Kidney capillary endothelial cell (primary cell): ENCODE results near the gene PCBP3.

Source experiments
- DNase-seq: peaks from one replicate; pipeline ENCODE4 v3.0.0-alpha.2; 2018; ENCODE audit warnings: low spot score

Gene PCBP3

DNA sequence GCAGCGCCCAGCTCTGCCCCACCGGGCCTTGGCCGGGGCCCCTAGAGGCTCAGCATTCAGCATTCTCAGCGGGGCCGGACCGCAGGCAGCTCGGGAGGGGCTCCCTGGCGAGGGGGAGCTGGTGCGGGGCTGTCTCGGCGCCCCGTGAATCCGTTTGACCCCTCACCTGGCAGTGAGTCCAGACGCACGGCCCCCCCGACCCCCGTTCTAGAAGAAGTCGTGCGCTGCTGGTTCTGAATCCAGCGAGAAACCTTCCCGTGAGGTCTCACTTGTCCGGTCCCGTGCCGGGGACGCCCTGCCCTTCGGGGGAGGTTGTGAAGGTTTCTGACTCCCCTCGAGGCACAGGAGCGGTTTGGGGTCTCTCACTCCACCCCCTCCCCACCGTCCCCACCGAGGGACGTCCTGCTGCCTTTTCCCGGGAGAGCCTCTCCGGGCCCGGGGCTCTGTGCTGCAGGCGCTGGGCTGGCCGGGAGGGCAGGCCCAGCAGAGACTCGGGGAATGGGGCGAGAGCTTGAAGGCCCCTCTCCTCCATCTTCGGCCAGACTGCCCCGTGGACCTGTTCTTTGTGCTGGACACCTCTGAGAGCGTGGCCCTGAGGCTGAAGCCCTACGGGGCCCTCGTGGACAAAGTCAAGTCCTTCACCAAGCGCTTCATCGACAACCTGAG, 338.7 kb downstream of the PCBP3 start:
- no peak for DNase-seq

DNA sequence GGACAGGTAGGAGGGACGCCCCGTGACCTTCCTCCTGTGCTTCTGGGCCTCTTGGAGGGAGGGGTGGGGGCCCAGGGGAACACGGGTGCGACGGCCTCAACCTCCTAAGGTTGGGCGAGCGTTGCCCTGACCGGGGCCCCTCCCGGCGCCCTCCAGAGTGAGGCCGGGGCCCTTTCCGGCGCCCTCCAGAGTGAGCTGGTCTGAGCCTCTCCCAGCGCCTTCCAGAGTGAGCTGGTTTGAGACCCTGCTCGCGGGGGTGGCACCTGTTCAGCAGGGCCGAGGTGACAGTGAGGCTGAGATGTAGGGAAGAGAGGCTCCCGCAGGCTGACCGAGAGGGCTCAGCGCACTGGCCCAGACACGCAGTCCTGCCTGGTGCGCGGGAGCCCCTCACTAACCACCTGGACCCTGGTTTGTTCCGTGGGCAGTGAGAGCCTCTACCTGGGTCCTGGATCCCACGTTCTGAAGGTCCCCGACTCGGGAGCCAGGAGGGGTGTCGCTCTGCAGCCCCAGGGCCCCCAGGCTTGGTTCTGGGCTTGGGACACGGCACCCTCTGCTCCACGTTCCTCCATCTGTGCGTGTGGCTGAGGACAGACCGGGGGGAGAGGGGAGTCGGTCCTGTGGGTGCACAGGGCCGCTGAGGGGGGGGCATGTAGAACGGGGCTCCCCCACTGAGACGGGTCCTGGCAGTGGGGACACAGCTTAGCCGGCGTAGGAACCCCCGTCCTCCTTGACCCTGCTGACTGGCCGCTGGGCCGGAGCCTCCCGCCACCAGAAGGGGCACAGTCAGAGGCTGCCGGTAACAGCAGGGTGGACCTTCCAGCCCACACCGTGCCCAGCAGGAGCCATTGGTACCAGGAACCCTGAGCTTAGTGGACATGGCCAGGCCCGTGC, 339.5 kb downstream of the PCBP3 start:
- DNase-seq: no peak

DNA sequence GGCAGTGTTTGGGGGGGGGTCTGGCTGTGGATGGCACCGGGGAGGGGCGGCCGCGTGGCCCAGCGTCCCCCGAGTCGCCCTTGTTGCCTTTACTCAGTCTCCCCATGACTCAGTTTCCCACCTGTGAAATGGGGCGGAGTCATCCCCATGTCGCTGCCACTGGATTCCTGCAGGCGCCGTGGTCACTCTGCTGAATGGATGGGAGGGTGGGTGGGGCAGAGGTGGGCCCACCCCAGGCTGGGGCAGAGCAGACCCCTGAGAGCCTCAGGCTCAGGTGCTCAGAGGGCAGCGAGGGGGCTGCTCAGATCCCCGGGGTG, 340.1 kb downstream of the PCBP3 start:
- no peak for DNase-seq

DNA sequence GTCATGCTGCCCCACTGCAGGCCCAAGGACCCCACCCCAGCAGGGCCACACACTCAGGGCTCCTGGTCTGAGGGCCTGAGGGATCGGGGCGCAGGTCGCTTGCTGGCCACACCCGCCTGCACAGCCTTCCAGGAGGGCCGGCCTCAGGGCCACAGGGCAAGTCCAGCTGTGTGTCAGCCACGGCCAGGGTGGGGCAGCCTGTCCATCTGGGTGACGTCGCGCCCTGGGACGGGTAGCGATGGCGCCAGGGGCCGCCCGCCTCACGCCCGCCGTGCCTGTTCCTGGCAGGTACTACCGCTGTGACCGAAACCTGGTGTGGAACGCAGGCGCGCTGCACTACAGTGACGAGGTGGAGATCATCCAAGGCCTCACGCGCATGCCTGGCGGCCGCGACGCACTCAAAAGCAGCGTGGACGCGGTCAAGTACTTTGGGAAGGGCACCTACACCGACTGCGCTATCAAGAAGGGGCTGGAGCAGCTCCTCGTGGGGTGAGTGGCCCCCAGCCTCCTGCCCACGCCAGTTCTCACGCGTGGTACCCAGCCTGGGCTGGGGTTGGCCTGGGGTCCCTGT, 340.5 kb downstream of the PCBP3 start:
- DNase-seq: no peak

DNA sequence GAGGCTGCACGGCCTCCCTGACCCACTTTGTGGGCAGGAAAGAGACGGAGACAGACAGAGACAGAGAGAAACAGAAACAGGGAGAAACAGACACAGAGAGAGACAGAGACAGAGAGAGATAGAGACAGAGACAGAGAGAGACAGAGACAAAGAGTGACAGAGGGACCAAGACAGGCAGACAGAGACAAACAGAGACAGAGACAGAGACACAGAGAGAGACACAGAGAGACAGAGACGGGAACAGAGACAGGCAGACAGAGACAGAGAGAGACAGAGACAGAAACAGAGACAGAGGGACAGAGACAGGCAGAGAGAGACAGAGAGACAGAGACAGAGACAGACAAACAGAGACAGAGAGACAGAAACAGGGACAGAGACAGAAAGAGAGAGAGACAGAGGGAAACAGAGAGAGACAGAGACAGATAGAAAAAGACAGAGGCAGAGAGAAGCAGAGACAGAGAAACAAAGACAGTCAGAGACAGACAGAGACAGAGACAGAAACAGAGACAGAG, 341.1 kb downstream of the PCBP3 start:
- no peak for DNase-seq

DNA sequence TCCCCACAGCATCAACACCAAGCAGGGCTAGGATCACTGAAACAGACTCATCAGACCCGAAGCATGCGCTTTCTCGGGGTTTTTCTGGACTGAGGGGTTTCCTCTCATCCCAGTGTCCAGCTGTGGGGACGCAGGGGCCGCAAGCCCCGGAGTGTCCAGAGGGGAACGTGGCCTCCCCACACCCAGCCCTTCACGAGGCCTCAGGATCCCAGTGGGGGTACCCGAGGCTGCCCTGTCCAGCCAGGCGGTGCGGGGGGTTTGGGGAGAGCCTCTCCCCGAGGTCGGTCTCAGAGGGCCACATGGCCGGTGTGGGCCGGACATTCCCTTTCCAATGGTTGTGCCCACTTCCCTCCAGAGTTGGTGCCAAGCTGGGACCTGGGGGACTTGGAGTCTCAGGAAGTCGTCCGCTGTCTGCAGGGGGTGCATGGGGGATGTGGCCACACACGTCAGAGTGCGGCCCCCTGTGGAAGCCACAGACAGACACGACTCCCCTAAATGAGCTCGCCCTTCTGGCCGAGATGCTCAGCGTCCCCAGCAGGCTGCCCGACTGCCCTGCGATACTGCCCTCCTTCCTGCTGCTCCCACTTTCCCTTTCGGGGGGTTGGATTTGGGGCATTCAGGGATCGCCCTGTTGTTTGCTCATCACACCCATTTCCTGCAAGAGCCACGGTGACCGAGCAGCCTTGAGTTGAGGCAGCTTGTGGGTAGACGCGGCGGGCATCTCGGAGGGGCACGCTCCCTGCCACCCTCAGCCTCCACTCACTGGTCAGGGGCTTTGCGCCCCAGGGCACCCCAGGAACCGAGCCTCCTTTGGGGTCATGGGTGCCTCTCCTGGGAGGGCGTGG, 342.2 kb downstream of the PCBP3 start:
- DNase-seq: no peak

- no peak for DNase-seq
These were observed 343.0 kb downstream of the PCBP3 start for GRCh38 chr21:45986316-45987051.

DNA sequence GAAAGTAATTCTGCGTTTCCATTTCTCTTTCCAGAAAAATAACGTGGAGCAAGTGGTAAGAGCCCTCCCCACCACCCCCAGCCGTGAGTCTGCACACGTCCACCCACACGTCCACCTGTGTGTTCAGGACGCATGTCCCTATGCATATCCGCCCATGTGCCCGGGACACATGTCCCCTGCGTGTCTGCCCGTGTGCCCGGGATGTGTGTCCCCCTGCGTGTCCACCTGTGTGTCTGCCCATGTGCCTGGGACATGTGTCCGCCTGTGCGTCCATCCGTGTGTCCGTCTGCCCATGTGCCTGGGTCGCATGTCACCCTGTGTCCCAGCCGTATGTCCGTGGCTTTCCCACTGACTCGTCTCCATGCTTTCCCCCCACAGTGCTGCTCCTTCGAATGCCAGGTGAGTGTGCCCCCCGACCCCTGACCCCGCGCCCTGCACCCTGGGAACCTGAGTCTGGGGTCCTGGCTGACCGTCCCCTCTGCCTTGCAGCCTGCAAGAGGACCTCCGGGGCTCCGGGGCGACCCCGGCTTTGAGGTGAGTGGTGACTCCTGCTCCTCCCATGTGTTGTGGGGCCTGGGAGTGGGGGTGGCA, 343.7 kb downstream of the PCBP3 start:
- no peak for DNase-seq

DNA sequence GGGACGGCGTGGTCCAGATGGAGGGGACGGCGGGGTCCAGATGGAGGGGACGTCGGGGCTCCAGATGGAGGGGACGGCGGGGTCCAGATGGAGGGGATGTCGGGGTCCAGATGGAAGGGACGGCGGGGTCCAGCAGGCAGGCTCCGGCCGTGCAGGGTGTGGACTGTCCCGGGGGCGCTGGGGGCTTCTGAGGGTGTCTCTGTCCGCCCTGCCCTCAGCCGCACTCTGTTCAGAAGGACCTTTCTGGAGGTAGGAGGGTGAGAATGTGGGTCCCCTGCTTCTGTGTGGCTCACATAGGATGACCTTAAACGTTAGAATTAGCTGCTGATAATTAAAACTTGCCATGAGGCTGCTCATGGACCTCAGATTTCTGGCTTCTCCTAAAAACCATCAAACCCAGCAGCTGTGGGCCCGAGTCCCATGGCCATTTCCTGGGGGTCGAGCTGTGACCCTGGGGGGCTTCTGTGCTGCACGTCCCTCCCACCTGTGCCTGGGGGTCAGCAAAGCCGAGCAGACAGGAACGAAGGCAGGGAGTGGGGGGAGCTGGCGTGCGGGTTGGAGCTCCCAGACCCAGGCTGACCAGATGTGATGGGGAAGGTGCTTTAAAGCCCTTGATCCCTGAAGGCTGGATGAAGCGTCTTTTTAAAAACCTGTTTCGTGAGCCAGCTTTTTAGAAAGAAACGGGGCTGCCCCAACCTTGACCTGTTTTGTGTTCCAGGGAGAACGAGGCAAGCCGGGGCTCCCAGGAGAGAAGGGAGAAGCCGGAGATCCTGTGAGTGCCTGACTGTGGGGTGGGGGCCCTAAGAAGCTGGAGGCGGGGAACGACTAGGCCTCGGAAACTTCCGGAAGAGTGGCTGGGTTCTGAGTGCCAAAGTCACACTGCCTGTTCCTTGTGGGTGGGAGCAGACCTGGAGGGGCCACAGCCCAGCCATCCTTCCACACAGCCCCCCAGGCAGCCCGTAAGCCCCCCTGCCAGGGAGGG, 345.1 kb downstream of the PCBP3 start:
- no peak for DNase-seq

DNA sequence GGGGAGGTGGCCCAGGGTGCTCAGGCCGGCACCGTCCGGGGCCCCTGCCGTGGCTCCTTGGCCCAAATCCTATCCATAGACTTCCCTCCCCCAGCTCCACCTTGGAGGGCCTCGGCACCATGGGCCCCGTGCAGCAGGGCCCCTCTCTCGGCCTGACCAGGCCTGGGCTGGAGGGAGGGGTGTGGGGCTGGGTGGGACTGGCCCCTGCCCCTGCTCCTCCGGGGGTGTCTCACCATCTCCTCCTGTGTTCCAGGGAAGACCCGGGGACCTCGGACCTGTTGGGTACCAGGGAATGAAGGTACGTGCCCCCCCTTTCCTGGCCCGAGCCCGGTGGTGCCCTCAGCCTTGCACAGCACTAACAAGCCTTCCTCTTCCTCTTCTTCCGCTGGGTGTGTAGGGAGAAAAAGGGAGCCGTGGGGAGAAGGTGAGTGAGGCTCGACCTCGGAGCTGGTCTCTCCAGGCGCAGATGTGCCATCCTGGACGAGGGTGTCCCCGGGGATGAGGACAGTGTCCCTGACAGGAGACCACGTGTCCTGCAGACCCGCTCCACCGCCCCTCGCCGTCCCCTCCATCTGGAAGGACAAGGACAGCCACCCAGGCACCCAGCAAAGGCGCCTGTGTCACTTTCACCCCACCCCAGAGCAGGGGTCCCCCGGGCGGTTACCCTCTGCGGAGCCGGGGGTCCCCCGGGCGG, 346.0 kb downstream of the PCBP3 start:
- DNase-seq: no peak

DNA sequence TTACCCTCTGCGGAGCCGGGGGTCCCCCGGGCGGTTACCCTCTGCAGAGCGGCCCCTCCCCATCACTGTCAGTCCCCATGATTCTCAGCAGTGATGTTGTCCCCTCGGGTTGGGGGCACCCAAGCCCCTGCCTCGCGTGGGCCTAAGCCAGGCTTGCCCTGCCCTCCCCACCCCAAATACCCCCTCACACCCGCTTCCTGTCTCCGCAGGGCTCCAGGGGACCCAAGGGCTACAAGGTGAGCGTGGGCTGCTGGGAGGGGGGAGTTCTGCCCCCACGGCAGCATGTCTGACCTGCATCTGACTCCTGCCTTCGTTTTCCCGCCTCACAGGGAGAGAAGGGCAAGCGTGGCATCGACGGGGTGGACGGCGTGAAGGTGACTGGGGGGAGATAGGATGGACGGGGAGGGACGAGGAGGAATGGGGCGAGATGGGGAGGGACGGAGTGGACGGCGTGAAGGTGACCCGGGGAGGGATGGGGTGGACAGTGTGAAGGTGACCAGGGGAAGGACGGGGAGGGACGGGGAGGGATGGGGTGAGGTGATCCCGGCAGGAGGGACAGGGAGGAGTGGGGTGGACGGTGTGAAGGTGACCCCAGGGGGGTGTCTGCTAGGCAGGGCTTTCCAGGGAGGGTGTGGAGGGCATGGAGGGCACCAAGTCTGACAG, 346.7 kb downstream of the PCBP3 start:
- no peak for DNase-seq

- no peak for DNase-seq
These were observed 347.4 kb downstream of the PCBP3 start for GRCh38 chr21:45990741-45991605.

DNA sequence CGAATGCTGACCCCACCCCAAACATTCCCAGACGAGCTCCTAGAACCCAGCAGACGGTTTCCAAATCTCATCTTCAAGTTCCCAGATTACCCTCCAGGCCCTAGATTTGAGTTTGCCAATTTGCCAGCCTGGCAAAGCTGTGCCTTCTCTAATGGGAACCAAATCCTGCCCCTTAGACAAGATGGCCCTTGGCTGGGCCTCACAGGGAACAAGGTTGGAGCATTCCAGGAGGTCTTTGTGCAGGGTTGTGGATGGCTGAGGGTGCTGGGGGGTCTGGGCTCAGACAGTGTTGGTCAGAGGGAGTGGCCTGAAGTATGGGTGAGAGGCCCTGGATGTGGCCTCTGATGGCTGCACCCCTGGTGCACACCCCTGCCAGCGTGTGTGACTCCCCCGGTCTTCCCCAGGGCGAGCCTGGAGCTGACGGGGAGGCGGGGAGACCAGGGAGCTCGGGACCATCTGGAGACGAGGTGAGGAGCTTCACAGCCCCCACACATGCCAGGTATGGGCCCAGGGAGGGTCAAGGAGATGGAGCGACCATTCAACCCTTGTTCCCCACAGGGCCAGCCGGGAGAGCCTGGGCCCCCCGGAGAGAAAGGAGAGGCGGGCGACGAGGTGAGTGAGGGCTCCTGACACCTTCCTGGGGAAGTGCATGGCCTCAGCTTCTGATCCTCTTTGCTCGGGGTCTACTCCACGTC, 348.2 kb downstream of the PCBP3 start:
- DNase-seq: no peak
